ENCODE measurements around the gene CFAP119. TPM values are rescaled to one million over a fixed set of nuclear protein-coding genes. Genes with fewer than 3 reads are reported as not detected.

Gene CFAP119
- total and polyA plus RNA-seq, 2 experiments from 2014 or later: 7.1 to 16.4 TPM

- Histone ChIP-seq H3K27ac (no peak overlapping the region), H3K27me3 (no peaks in the 10 kb centered on the region), H3K9me3 (ENCODE audit: low read depth) (no peaks in the 10 kb centered on the region), H3K4me3 (no peak overlapping the region), H3K4me1 (ENCODE audit: low read depth) (no peaks in the 10 kb centered on the region), H3K36me3 (peaks cover 44% of the 10 kb centered on the region)
- no peak for DNase-seq (ENCODE audit: low read depth in 1 of 2, low spot score in 1 of 2)
- no peak for TF ChIP-seq CTCF (IDR thresholded peaks at IDR 0.05; ENCODE audit: low read depth, low read length)
Measured at GRCh38 chr16:30737794-30738648, 23.8 kb downstream of the CFAP119 start.

GRCh38 chr16:30736995-30737793, 24.7 kb downstream of the CFAP119 start:
- Histone ChIP-seq H3K36me3 (peaks cover 44% of the 10 kb centered on the region), H3K4me3 (no peak overlapping the region)

GRCh38 chr16:30731411-30731810, 30.5 kb downstream of the CFAP119 start:
- Histone ChIP-seq H3K36me3 (peaks cover 53% of the 10 kb centered on the region), H3K9me3 (ENCODE audit: low read depth) (no peaks in the 10 kb centered on the region), H3K27ac (no peak overlapping the region), H3K27me3 (no peaks in the 10 kb centered on the region), H3K4me1 (ENCODE audit: low read depth) (no peaks in the 10 kb centered on the region), H3K4me3 (no peak overlapping the region)
- TF ChIP-seq CTCF (IDR thresholded peaks at IDR 0.05; ENCODE audit: low read depth, low read length): no peak
- DNase-seq (ENCODE audit: low read depth in 1 of 2, low spot score in 1 of 2): no peak

More at GRCh38 chr16:30736995-30737793, 24.7 kb downstream of the CFAP119 start:
- H3K4me1 ChIP-seq (ENCODE audit: low read depth): no peaks in the 10 kb centered on the region
- H3K27me3 ChIP-seq: no peaks in the 10 kb centered on the region
- TF ChIP-seq CTCF (IDR thresholded peaks at IDR 0.05; ENCODE audit: low read depth, low read length): no peak
- H3K27ac ChIP-seq: no peak overlapping the region
- H3K9me3 ChIP-seq (ENCODE audit: low read depth): no peaks in the 10 kb centered on the region
- no peak for DNase-seq (ENCODE audit: low read depth in 1 of 2, low spot score in 1 of 2)

- Histone ChIP-seq H3K4me3 (no peak overlapping the region), H3K4me1 (ENCODE audit: low read depth) (no peaks in the 10 kb centered on the region), H3K36me3 (peaks cover 55% of the 10 kb centered on the region), H3K9me3 (ENCODE audit: low read depth) (no peaks in the 10 kb centered on the region), H3K27me3 (no peaks in the 10 kb centered on the region), H3K27ac (no peak overlapping the region)
- no peak for DNase-seq (ENCODE audit: low read depth in 1 of 2, low spot score in 1 of 2)
- no peak for TF ChIP-seq CTCF (IDR thresholded peaks at IDR 0.05; ENCODE audit: low read depth, low read length)
Measured at GRCh38 chr16:30728899-30729672, 32.8 kb downstream of the CFAP119 start.

GRCh38 chr16:30728321-30728720, 33.5 kb downstream of the CFAP119 start:
- H3K4me3 ChIP-seq: no peak overlapping the region
- no peak overlapping the region for H3K27ac ChIP-seq
- DNase-seq (ENCODE audit: low read depth in 1 of 2, low spot score in 1 of 2): no peak
- no peak for TF ChIP-seq CTCF (IDR thresholded peaks at IDR 0.05; ENCODE audit: low read depth, low read length)
- no peaks in the 10 kb centered on the region for H3K9me3 ChIP-seq (ENCODE audit: low read depth)
- H3K27me3 ChIP-seq: no peaks in the 10 kb centered on the region
- H3K36me3 ChIP-seq: peaks cover 50% of the 10 kb centered on the region
- H3K4me1 ChIP-seq (ENCODE audit: low read depth): no peaks in the 10 kb centered on the region

All from cardiac muscle cell (in vitro differentiated cells and primary cell).